SU-DHL-6 (cell line): ENCODE measurements around the gene SORCS2.

Source experiments
- H2AFZ ChIP-seq: fragments of 200-600 bp; sonication (generic); 2 replicates; pipeline ENCODE4 v1.6.1; 2014; ENCODE audit warnings: low read depth, mild to moderate bottlenecking, moderate library complexity, mixed read lengths, antibody characterized with exemption, low read length; ENCODE audit not compliant: severe bottlenecking
- H3F3A ChIP-seq: fragments of 200-600 bp; shearing (Covaris generic); 2 replicates; pipeline ENCODE4 v1.6.0; 2016; ENCODE audit warnings: antibody characterized with exemption, mild to moderate bottlenecking; ENCODE audit not compliant: insufficient read depth
- H3K27ac ChIP-seq: fragments of 200-600 bp; sonication (generic); 2 replicates; pipeline ENCODE4 v1.5.1; 2016; ENCODE audit warnings: low read depth, mild to moderate bottlenecking, low read length, moderate library complexity, mixed read lengths
- H3K27me3 ChIP-seq: fragments of 200-600 bp; sonication (generic), shearing (Covaris generic); 2 replicates; pipeline ENCODE4 v1.6.0; 2014; ENCODE audit warnings: mild to moderate bottlenecking, low read length
- H3K36me3 ChIP-seq: fragments of 200-600 bp; sonication (generic); 2 replicates; pipeline ENCODE4 v1.6.1; 2014; ENCODE audit warnings: mild to moderate bottlenecking, low read length, mixed read lengths
- H3K4me2 ChIP-seq: fragments of 300-600, 200-600 bp; shearing (Covaris generic), sonication (generic); 2 replicates; pipeline ENCODE4 v1.6.0; 2014; ENCODE audit warnings: low read length, low read depth, mild to moderate bottlenecking; ENCODE audit not compliant: poor library complexity, severe bottlenecking
- H3K4me3 ChIP-seq: fragments of 200-600 bp; sonication (generic); 2 replicates; pipeline ENCODE4 v1.5.1; 2014; ENCODE audit warnings: antibody characterized with exemption, low read length, mild to moderate bottlenecking, mixed read lengths; ENCODE audit not compliant: insufficient read depth, poor library complexity, severe bottlenecking
- H3K79me2 ChIP-seq: fragments of 200-600 bp; sonication (generic); 2 replicates; pipeline ENCODE4 v1.6.1; 2014; ENCODE audit warnings: mild to moderate bottlenecking, low read length, moderate library complexity; ENCODE audit not compliant: insufficient read depth
- H3K9ac ChIP-seq: fragments of 200-600 bp; sonication (generic); 2 replicates; pipeline ENCODE4 v1.7.0; 2014; ENCODE audit warnings: mild to moderate bottlenecking, low read length
- H3K9me2 ChIP-seq: fragments of 200-600 bp; sonication (generic); replicated peaks from 2 replicates; pipeline ENCODE4 v1.6.1; 2014; ENCODE audit warnings: low read length; ENCODE audit not compliant: insufficient read depth
- H3K9me3 ChIP-seq: fragments of 200-600 bp; sonication (generic); 2 replicates; pipeline ENCODE4 v1.6.1; 2014; ENCODE audit warnings: low read length, mixed read lengths; ENCODE audit not compliant: insufficient read depth
- H4K20me1 ChIP-seq: fragments of 200-600 bp; sonication (generic); 2 replicates; pipeline ENCODE4 v1.6.1; 2014; ENCODE audit warnings: low read depth, mild to moderate bottlenecking, antibody characterized with exemption, low read length, moderate library complexity, mixed read lengths
- CTCF ChIP-seq: fragments of 200-600 bp; sonication (generic); IDR thresholded peaks from one replicate; pipeline ENCODE4 v1.5.1; 2017; ENCODE audit warnings: antibody characterized with exemption, mild to moderate bottlenecking, low read length, moderate library complexity; ENCODE audit not compliant: insufficient read depth, poor library complexity, severe bottlenecking
- EZH2phosphoT487 ChIP-seq: fragments of 200-600 bp; sonication (generic), shearing (Covaris generic); conservative IDR thresholded peaks from 2 replicates; pipeline ENCODE4 v1.6.1; 2018; ENCODE audit warnings: mild to moderate bottlenecking, antibody characterized with exemption, low read length, moderate library complexity, mixed read lengths

Gene SORCS2

DNA sequence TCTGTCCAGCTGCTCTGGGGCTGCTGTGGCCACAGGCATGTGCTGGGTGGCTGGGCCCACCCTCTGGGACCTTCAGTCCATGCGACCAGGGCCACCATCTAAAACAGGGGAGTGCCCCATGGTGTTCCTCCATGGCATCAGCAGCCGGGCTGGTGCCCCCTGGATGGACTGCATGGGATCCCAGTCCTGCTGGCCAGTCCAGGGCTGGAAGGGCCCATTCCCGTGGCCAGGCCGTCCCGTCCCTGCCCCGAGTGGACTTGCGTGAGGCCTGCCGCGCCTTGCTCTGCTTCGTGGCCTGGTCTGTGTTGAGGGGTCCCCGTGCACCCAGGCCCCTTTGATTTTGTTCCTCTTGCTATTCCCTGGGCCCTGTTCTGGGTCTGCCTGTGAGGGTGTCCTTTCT, 36.4 kb downstream of the SORCS2 start:
- no peaks in the 10 kb centered on the region for H3K36me3 ChIP-seq
- no peaks in the 10 kb centered on the region for H3F3A ChIP-seq
- no peaks in the 10 kb centered on the region for H3K79me2 ChIP-seq
- no peak overlapping the region for H3K9ac ChIP-seq
- no peak overlapping the region for H3K4me3 ChIP-seq
- H4K20me1 ChIP-seq: no peaks in the 10 kb centered on the region
- no peak overlapping the region for H2AFZ ChIP-seq
- H3K4me2 ChIP-seq: no peak overlapping the region
- H3K27ac ChIP-seq: no peak overlapping the region
- no peaks in the 10 kb centered on the region for H3K9me3 ChIP-seq
- TF ChIP-seq CTCF (no peak), EZH2phosphoT487 (no peak)
- H3K27me3 ChIP-seq: no peaks in the 10 kb centered on the region
- no peaks in the 10 kb centered on the region for H3K9me2 ChIP-seq

DNA sequence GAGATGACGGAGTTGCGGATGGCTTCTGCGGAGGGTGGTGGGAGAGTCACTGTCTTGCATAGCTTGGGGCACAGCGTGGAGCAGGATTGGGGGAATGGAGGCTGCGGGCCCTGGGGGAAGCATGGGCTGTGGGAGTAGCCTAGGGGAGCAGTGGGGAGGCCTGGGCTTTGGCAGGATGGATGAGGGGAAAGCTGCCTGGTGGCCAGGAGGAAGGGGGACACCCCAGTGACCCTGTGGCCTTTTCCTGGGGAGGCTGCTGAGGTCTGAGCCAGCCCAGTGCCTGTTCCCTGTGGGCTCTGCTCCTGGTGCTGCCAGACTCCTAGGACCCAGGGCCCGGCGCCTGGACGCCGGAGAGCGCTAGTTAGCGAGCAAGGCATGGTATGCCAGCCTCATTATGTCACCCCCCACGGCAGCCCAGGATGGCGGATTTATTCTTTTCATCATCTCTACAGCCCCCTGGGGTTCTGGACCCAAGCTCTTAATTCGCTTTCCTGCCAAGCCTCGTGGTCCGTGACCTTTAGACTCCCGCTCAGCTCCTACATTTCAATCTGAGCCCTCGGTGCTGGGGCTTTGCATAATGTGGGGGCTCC, 39.8 kb downstream of the SORCS2 start:
- no peaks in the 10 kb centered on the region for H3F3A ChIP-seq
- no peaks in the 10 kb centered on the region for H3K36me3 ChIP-seq
- no peaks in the 10 kb centered on the region for H3K9me2 ChIP-seq
- H2AFZ ChIP-seq: no peak overlapping the region
- no peak overlapping the region for H3K4me3 ChIP-seq
- no peak for TF ChIP-seq CTCF
- no peak for TF ChIP-seq EZH2phosphoT487
- no peaks in the 10 kb centered on the region for H3K9me3 ChIP-seq
- H3K27me3 ChIP-seq: no peaks in the 10 kb centered on the region
- H3K9ac ChIP-seq: no peak overlapping the region
- H3K79me2 ChIP-seq: no peaks in the 10 kb centered on the region
- no peak overlapping the region for H3K27ac ChIP-seq
- H4K20me1 ChIP-seq: no peaks in the 10 kb centered on the region
- no peak overlapping the region for H3K4me2 ChIP-seq

GRCh38 chr4:7233006-7233580, 40.8 kb downstream of the SORCS2 start:
- H3K4me3 ChIP-seq: no peak overlapping the region
- no peaks in the 10 kb centered on the region for H3K9me3 ChIP-seq
- no peaks in the 10 kb centered on the region for H3K79me2 ChIP-seq
- no peaks in the 10 kb centered on the region for H3F3A ChIP-seq
- no peaks in the 10 kb centered on the region for H4K20me1 ChIP-seq
- H3K27ac ChIP-seq: no peak overlapping the region
- H3K9me2 ChIP-seq: no peaks in the 10 kb centered on the region
- H3K36me3 ChIP-seq: no peaks in the 10 kb centered on the region
- H3K9ac ChIP-seq: no peak overlapping the region
- no peak overlapping the region for H3K4me2 ChIP-seq
- no peak overlapping the region for H2AFZ ChIP-seq
- H3K27me3 ChIP-seq: no peaks in the 10 kb centered on the region
- TF ChIP-seq CTCF (no peak), EZH2phosphoT487 (no peak)
